ENCODE measurements around the gene SKAP2.

DNA sequence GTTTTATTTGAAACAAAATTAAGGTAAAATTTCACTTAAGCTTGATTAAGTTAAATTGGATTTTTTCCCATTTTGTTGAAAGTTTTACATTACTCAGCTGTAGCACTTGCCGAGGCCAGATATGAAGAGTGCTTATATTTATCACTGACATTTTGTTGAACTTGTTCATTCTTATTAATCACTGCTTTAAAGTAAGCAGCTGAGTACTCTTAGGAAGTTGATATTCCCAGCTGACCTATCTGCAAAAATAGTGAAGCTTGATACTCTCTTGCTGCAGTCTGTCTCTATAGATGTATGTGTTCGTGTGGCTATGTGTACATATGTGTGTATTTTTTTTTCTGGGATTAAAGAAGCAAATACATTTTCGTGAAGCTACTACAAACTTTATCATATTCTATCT, 150.0 kb downstream of the SKAP2 start:
- TF ChIP-seq POLR2A (IDR thresholded peaks at IDR 0.05; ENCODE audit: low read length) = no peak
- TF ChIP-seq GATA1 (IDR thresholded peaks at IDR 0.05; ENCODE audit: low read depth, low read length) = no peak

Data from erythroblast (primary cell).